ENCODE results near the gene ACP3. TPM values are rescaled to one million over a fixed set of nuclear protein-coding genes. Genes with fewer than 3 reads are reported as not detected.

The ACP3 gene
- total RNA-seq, 1 experiment from 2014 or later = 14.6 TPM

GRCh38 chr3:132325634-132326033 is 8.4 kb downstream of the ACP3 start:
- H3K36me3 ChIP-seq (ENCODE audit: insufficient read depth, low read length, poor library complexity, severe bottlenecking) = no peaks in the 10 kb centered on the region
- TF ChIP-seq EZH2 (IDR thresholded peaks at IDR 0.05; ENCODE audit: borderline replicate concordance, low read depth, low read length, poor library complexity, severe bottlenecking) = no peak
- TF ChIP-seq CTCF (conservative IDR thresholded peaks at IDR 0.05; ENCODE audit: low read depth, low read length) = no peak
- H3K27me3 ChIP-seq (replicated peaks; ENCODE audit: insufficient read depth, low read depth, low read length, poor library complexity) = no peaks in the 10 kb centered on the region
- H3K9me3 ChIP-seq (ENCODE audit: low read depth, low read length, poor library complexity, severe bottlenecking) = no peaks in the 10 kb centered on the region
- H3K4me3 ChIP-seq (ENCODE audit: low read depth, low read length, poor library complexity, severe bottlenecking) = no peak overlapping the region
- intact Hi-C loops (cut with micrococcal nuclease; ENCODE audit: unreplicated experiment) = no loop called here
- CTCF ChIA-PET = no interaction called here
- no TSS peak for BruUV-seq (replicated peaks)
- H3K27ac ChIP-seq (ENCODE audit: low read depth, low read length, poor library complexity, severe bottlenecking) = no peak overlapping the region
- POLR2A ChIA-PET (ENCODE audit: low non-redundant PET) = no interaction called here
- H3K4me1 ChIP-seq (ENCODE audit: insufficient read depth, low read length, poor library complexity, severe bottlenecking) = no peaks in the 10 kb centered on the region
- no peak for DNase-seq (ENCODE audit: low spot score)

GRCh38 chr3:132326251-132326650 is 9.0 kb downstream of the ACP3 start:
- BruUV-seq (replicated peaks) = no TSS peak
- H3K4me3 ChIP-seq (ENCODE audit: low read depth, low read length, poor library complexity, severe bottlenecking) = no peak overlapping the region
- H3K36me3 ChIP-seq (ENCODE audit: insufficient read depth, low read length, poor library complexity, severe bottlenecking) = no peaks in the 10 kb centered on the region
- intact Hi-C loops (cut with micrococcal nuclease; ENCODE audit: unreplicated experiment) = no loop called here
- H3K27ac ChIP-seq (ENCODE audit: low read depth, low read length, poor library complexity, severe bottlenecking) = no peak overlapping the region
- no peaks in the 10 kb centered on the region for H3K27me3 ChIP-seq (replicated peaks; ENCODE audit: insufficient read depth, low read depth, low read length, poor library complexity)
- CTCF ChIA-PET = no interaction called here
- POLR2A ChIA-PET (ENCODE audit: low non-redundant PET) = no interaction called here
- no peak for TF ChIP-seq EZH2 (IDR thresholded peaks at IDR 0.05; ENCODE audit: borderline replicate concordance, low read depth, low read length, poor library complexity, severe bottlenecking)
- TF ChIP-seq CTCF (conservative IDR thresholded peaks at IDR 0.05; ENCODE audit: low read depth, low read length) = no peak
- H3K9me3 ChIP-seq (ENCODE audit: low read depth, low read length, poor library complexity, severe bottlenecking) = no peaks in the 10 kb centered on the region
- no peak for DNase-seq (ENCODE audit: low spot score)
- no peaks in the 10 kb centered on the region for H3K4me1 ChIP-seq (ENCODE audit: insufficient read depth, low read length, poor library complexity, severe bottlenecking)

GRCh38 chr3:132332082-132332481 is 14.9 kb downstream of the ACP3 start:
- Histone ChIP-seq H3K36me3 (ENCODE audit: insufficient read depth, low read length, poor library complexity, severe bottlenecking) (no peaks in the 10 kb centered on the region), H3K9me3 (ENCODE audit: low read depth, low read length, poor library complexity, severe bottlenecking) (no peaks in the 10 kb centered on the region), H3K4me1 (ENCODE audit: insufficient read depth, low read length, poor library complexity, severe bottlenecking) (no peaks in the 10 kb centered on the region), H3K4me3 (ENCODE audit: low read depth, low read length, poor library complexity, severe bottlenecking) (no peak overlapping the region), H3K27me3 (replicated peaks; ENCODE audit: insufficient read depth, low read depth, low read length, poor library complexity) (no peaks in the 10 kb centered on the region), H3K27ac (ENCODE audit: low read depth, low read length, poor library complexity, severe bottlenecking) (no peak overlapping the region)
- intact Hi-C loops (cut with micrococcal nuclease; ENCODE audit: unreplicated experiment) = no loop called here
- ChIA-PET CTCF (no interaction called here), POLR2A (ENCODE audit: low non-redundant PET) (no interaction called here)
- DNase-seq (ENCODE audit: low spot score) = no peak
- TF ChIP-seq CTCF (conservative IDR thresholded peaks at IDR 0.05; ENCODE audit: low read depth, low read length) (no peak), EZH2 (IDR thresholded peaks at IDR 0.05; ENCODE audit: borderline replicate concordance, low read depth, low read length, poor library complexity, severe bottlenecking) (no peak)
- BruUV-seq (replicated peaks) = no TSS peak
